HS-27A (cell line): ENCODE data around the gene RYR1.
"Not testable (repeated sequence)": the region's sequence is repeated elsewhere in the genome, so short reads cannot be mapped to it uniquely, and the experiment has no call there.

Experiments used
- DNase-seq: peaks from one replicate; pipeline ENCODE4 v3.0.0-alpha.2; 2012; ENCODE audit warnings: low read depth, missing footprints

RYR1 gene

GRCh38 chr19:38457690-38458405, 24.4 kb downstream of the RYR1 start:
- DNase-seq, result no peak

GRCh38 chr19:38458991-38459390, 25.5 kb downstream of the RYR1 start:
- DNase-seq, result no peak

GRCh38 chr19:38463365-38463764, 29.9 kb downstream of the RYR1 start:
- no peak for DNase-seq

- DNase-seq, result no peak
These were observed 31.1 kb downstream of the RYR1 start for GRCh38 chr19:38464421-38465082.

- no peak for DNase-seq
These were observed 32.6 kb downstream of the RYR1 start for GRCh38 chr19:38466050-38466449.

GRCh38 chr19:38467541-38468525, 34.3 kb downstream of the RYR1 start:
- DNase-seq, result no peak

GRCh38 chr19:38469151-38469550, 35.7 kb downstream of the RYR1 start:
- DNase-seq, result no peak

GRCh38 chr19:38470788-38471480, 37.4 kb downstream of the RYR1 start:
- no peak for DNase-seq

- not testable (repeated sequence) for DNase-seq
These were observed 39.2 kb downstream of the RYR1 start for GRCh38 chr19:38472725-38473124.

GRCh38 chr19:38473201-38473600, 39.7 kb downstream of the RYR1 start:
- DNase-seq, result no peak

- DNase-seq, result no peak
These were observed 41.7 kb downstream of the RYR1 start for GRCh38 chr19:38475176-38475575.

GRCh38 chr19:38478273-38478971, 44.9 kb downstream of the RYR1 start:
- no peak for DNase-seq

GRCh38 chr19:38482496-38482895, 49.0 kb downstream of the RYR1 start:
- DNase-seq, result no peak

- no peak for DNase-seq
These were observed 49.6 kb downstream of the RYR1 start for GRCh38 chr19:38483016-38483630.

- no peak for DNase-seq
These were observed 51.3 kb downstream of the RYR1 start for GRCh38 chr19:38484747-38485146.

- no peak for DNase-seq
These were observed 52.2 kb downstream of the RYR1 start for GRCh38 chr19:38485541-38486285.

GRCh38 chr19:38486731-38487336, 53.3 kb downstream of the RYR1 start:
- no peak for DNase-seq

- DNase-seq, result no peak
These were observed 54.6 kb downstream of the RYR1 start for GRCh38 chr19:38488096-38488495.

- no peak for DNase-seq
These were observed 55.4 kb downstream of the RYR1 start for GRCh38 chr19:38488776-38489481.
